ENCODE measurements around the gene SYNGAP1.

The SYNGAP1 gene

DNA sequence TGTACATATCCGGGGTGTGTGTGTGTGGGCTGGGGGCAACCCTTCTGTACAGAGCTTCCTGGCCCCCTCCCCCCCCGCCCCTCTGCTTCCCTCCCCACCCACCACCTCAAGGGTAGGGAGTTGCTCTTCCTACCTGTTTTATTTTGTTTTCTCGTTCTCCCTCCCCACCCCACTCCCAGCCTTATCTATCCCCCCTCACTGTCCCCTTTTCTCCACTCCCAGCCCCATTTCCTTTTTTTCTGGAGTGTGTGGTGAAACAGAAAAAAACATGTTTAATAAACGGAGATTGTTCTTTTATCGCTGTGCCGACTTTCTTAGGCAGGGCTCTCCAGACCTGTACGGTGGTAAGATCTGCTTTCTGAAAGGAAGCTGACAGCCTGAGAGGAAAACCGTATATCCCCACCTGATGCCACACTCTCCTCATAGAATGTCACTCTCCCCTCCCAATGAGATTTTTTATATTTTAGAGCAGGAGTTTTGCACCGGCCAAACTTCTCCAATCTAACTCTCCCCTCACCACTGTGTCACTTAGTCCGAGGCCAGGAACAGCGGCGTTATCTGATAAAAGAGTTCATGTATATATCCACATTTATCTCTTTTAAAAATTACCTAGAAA is 33.6 kb downstream of the SYNGAP1 start:
- Histone ChIP-seq H3K4me1 (ENCODE audit: insufficient read depth, low read length) (peaks cover 27% of the 10 kb centered on the region), H4K20me1 (ENCODE audit: insufficient read depth, low read length) (peaks cover 16% of the 10 kb centered on the region), H3K9me3 (ENCODE audit: insufficient read depth, low read length, severe bottlenecking) (no peaks in the 10 kb centered on the region), H3K4me3 (ENCODE audit: low read depth in 1 of 2, low read length in 2 of 2) (peak overlapping the region; percentile 77 to 89), H3K79me2 (ENCODE audit: insufficient read depth, low read length) (peaks cover 27% of the 10 kb centered on the region), H3K27ac (ENCODE audit: low read length) (peak overlapping the region; percentile 75), H3K36me3 (ENCODE audit: insufficient read depth, low read length) (peaks cover 36% of the 10 kb centered on the region), H2AFZ (ENCODE audit: low read depth, low read length) (peak overlapping the region; percentile 94), H3K27me3 (ENCODE audit: insufficient read depth, low read length, poor library complexity) (no peaks in the 10 kb centered on the region), H3K9ac (ENCODE audit: low read depth, low read length) (peak overlapping the region; percentile 73), H3K4me2 (ENCODE audit: insufficient read depth, low read length) (peak overlapping the region; percentile 99)
- DNase-seq (no peak), ATAC-seq (ENCODE audit: insufficient read depth, low read depth) (no peak)
- TF ChIP-seq EZH2 (IDR thresholded peaks at IDR 0.05; ENCODE audit: borderline replicate concordance, low read depth, low read length, severe bottlenecking): no peak
- TF ChIP-seq, protein P1, sequence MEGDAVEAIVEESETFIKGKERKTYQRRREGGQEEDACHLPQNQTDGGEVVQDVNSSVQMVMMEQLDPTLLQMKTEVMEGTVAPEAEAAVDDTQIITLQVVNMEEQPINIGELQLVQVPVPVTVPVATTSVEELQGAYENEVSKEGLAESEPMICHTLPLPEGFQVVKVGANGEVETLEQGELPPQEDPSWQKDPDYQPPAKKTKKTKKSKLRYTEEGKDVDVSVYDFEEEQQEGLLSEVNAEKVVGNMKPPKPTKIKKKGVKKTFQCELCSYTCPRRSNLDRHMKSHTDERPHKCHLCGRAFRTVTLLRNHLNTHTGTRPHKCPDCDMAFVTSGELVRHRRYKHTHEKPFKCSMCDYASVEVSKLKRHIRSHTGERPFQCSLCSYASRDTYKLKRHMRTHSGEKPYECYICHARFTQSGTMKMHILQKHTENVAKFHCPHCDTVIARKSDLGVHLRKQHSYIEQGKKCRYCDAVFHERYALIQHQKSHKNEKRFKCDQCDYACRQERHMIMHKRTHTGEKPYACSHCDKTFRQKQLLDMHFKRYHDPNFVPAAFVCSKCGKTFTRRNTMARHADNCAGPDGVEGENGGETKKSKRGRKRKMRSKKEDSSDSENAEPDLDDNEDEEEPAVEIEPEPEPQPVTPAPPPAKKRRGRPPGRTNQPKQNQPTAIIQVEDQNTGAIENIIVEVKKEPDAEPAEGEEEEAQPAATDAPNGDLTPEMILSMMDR (IDR thresholded peaks at IDR 0.05; ENCODE audit: borderline replicate concordance, extremely low read depth, low read length, poor library complexity, severe bottlenecking): no peak

- H3K4me3 ChIP-seq (ENCODE audit: low read depth in 1 of 2, low read length in 2 of 2): peak within 1 kb of the TSS; percentile 77 to 89
- peaks cover 16% of the 10 kb centered on the region for H4K20me1 ChIP-seq (ENCODE audit: insufficient read depth, low read length)
- peak within 1 kb of the TSS; percentile 94 for H2AFZ ChIP-seq (ENCODE audit: low read depth, low read length)
- peak within 1 kb of the TSS; percentile 82 for H3K27ac ChIP-seq (ENCODE audit: low read length)
- DNase-seq: peak; percentile 96
- no peaks in the 10 kb centered on the region for H3K27me3 ChIP-seq (ENCODE audit: insufficient read depth, low read length, poor library complexity)
- peak; percentile 99 for ATAC-seq (ENCODE audit: insufficient read depth, low read depth)
- TF ChIP-seq, protein P1 (IDR thresholded peaks at IDR 0.05; ENCODE audit: borderline replicate concordance, extremely low read depth, low read length, poor library complexity, severe bottlenecking): no peak
- TF ChIP-seq EZH2 (IDR thresholded peaks at IDR 0.05; ENCODE audit: borderline replicate concordance, low read depth, low read length, severe bottlenecking): no peak
- H3K9me3 ChIP-seq (ENCODE audit: insufficient read depth, low read length, severe bottlenecking): no peaks in the 10 kb centered on the region
- H3K79me2 ChIP-seq (ENCODE audit: insufficient read depth, low read length): peaks cover 27% of the 10 kb centered on the region
- H3K4me1 ChIP-seq (ENCODE audit: insufficient read depth, low read length): peaks cover 27% of the 10 kb centered on the region
- peak within 1 kb of the TSS; percentile 73 for H3K9ac ChIP-seq (ENCODE audit: low read depth, low read length)
- H3K4me2 ChIP-seq (ENCODE audit: insufficient read depth, low read length): peak within 1 kb of the TSS; percentile 99
- H3K36me3 ChIP-seq (ENCODE audit: insufficient read depth, low read length): peaks cover 28% of the 10 kb centered on the region
Measured at GRCh38 chr6:33454009-33454946, 34.4 kb downstream of the SYNGAP1 start, which contains the start of gene ZBTB9. Gene ZBTB9 (plus strand): TSS chr6:33454576. CDS start chr6:33455101, 525 bp downstream.

DNA sequence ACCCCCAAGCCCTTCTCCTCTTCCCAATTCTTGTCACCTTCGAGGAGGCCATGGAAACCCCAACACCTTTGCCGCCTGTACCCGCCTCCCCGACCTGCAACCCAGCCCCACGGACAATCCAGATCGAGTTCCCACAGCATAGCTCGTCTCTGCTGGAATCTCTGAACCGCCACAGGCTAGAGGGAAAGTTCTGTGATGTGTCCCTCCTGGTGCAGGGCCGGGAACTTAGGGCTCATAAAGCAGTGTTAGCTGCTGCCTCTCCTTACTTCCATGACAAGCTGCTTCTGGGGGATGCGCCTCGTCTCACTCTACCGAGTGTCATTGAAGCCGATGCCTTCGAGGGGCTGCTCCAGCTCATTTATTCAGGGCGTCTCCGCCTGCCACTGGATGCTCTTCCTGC is 35.2 kb downstream of the SYNGAP1 start:
- DNase-seq: no peak
- peak overlapping the region; percentile 82 for H3K27ac ChIP-seq (ENCODE audit: low read length)

More for the DNA sequence above, 35.2 kb downstream of the SYNGAP1 start:
- H4K20me1 ChIP-seq (ENCODE audit: insufficient read depth, low read length): peaks cover 16% of the 10 kb centered on the region
- H3K4me1 ChIP-seq (ENCODE audit: insufficient read depth, low read length): peaks cover 27% of the 10 kb centered on the region
- TF ChIP-seq EZH2 (IDR thresholded peaks at IDR 0.05; ENCODE audit: borderline replicate concordance, low read depth, low read length, severe bottlenecking): no peak
- TF ChIP-seq, protein P1 (IDR thresholded peaks at IDR 0.05; ENCODE audit: borderline replicate concordance, extremely low read depth, low read length, poor library complexity, severe bottlenecking): no peak
- H3K36me3 ChIP-seq (ENCODE audit: insufficient read depth, low read length): peaks cover 21% of the 10 kb centered on the region
- H3K9me3 ChIP-seq (ENCODE audit: insufficient read depth, low read length, severe bottlenecking): no peaks in the 10 kb centered on the region
- H2AFZ ChIP-seq (ENCODE audit: low read depth, low read length): peak overlapping the region; percentile 94
- peaks cover 27% of the 10 kb centered on the region for H3K79me2 ChIP-seq (ENCODE audit: insufficient read depth, low read length)
- no peak for ATAC-seq (ENCODE audit: insufficient read depth, low read depth)
- H3K9ac ChIP-seq (ENCODE audit: low read depth, low read length): peak overlapping the region; percentile 73
- no peaks in the 10 kb centered on the region for H3K27me3 ChIP-seq (ENCODE audit: insufficient read depth, low read length, poor library complexity)
- H3K4me3 ChIP-seq (ENCODE audit: low read depth in 1 of 2, low read length in 2 of 2): peak overlapping the region; percentile 77 to 89; a peak in 3 of 4 replicates
- H3K4me2 ChIP-seq (ENCODE audit: insufficient read depth, low read length): peak overlapping the region; percentile 99

Measured in DND-41 (cell line).